ENCODE results near the gene KLHL20. TPM values are rescaled to one million over a fixed set of nuclear protein-coding genes. Genes with fewer than 3 reads are reported as not detected.
"Not testable (repeated sequence)": the region's sequence is repeated elsewhere in the genome, so short reads cannot be mapped to it uniquely, and the experiment has no call there.

Gene KLHL20
- total RNA-seq, 1 donor from 2014 or later = 13.2 TPM

DNA sequence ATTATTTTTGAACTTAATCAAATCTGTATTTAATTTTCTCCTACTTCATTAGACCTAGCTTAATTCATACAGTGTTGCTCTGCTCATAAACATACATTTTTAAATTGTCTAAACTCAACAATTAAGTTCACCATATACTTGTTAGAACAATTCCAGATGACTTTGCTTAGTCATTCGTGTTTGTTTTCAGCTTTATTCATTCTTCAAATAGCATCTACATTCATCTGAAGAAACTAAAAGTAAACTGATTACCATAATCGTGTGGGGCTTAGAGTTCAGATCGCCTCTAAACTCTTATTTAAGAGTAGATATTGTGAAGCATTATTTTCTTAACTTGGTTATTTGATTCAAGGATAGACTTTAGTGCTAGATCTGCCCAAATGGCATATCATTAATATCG is 34.4 kb downstream of the KLHL20 start:
- DNase-seq (ENCODE audit: low spot score) (no peak), ATAC-seq (no peak)

GRCh38 chr1:173753830-173754229 is 39.0 kb downstream of the KLHL20 start:
- ATAC-seq (peak; percentile 88), DNase-seq (ENCODE audit: low spot score) (no peak)

- no peak for ATAC-seq
These were observed 42.9 kb downstream of the KLHL20 start for GRCh38 chr1:173757666-173758065.

GRCh38 chr1:173758110-173758509 is 43.3 kb downstream of the KLHL20 start:
- no peak for ATAC-seq

More at GRCh38 chr1:173757666-173758065, 42.9 kb downstream of the KLHL20 start:
- DNase-seq (ENCODE audit: low spot score) = no peak

DNA sequence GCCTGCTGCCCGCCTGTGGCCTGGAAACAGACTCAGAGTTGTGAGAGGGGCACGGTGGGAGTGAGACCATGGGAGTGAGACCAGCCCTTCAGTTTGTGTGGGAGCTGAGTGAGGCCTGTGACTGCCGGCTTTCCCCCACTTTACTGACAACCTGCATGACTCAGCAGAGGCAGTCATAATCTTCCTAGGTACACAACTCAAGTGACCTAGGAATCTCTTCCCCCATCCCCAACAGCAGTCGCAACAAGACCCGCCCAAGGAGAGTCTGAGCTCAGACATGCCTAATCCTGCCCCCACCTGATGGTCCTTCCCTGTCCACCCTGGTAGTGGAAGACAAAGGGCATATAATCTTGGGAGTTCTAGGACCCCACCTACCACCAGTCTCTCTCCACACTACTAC is 44.2 kb downstream of the KLHL20 start:
- no peak for ATAC-seq
- DNase-seq (ENCODE audit: low spot score) = no peak

More at GRCh38 chr1:173758110-173758509, 43.3 kb downstream of the KLHL20 start:
- DNase-seq (ENCODE audit: low spot score) = no peak

- not testable (repeated sequence) for DNase-seq (ENCODE audit: low spot score); ATAC-seq
These were observed 49.5 kb downstream of the KLHL20 start for GRCh38 chr1:173764331-173764730.

DNA sequence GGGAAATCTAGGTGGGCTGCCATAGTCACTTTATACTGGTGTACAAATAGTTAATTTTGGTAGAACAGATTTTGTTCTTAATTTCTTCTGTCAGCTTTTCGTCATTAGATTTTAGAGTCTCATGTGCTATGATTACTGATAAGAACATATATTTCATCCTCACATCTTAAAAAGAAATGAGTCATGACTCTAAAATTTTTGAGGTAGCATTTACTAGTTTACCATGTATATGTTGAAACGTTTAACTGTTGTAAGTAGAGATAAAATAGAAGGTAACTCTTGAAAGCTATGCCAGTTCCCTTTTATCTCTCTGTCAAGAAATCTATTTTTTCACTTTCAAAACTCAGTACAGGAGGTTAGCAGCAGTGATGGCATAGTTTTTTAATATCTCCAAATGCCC is 53.4 kb downstream of the KLHL20 start:
- ATAC-seq (no peak), DNase-seq (ENCODE audit: low spot score) (no peak)

DNA sequence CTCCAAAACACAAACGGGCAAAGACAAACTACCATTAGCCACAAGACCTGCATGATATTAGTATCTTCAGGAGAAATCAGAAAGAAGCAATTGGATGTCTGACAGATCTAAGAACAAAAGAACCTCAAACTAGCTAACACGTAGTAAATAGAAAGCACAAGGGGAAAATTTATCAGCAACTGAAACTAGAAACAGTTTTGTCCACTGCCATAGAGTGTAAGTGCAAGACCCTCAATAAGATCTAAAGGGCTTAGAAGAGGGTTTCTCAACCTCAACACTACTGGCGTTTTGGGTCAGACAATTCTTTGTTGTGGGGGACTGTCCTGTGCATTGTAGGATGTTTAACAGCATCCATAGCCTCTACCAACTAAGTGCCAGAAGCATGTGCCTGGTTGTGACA is 54.0 kb downstream of the KLHL20 start:
- DNase-seq (ENCODE audit: low spot score) (no peak), ATAC-seq (no peak)

GRCh38 chr1:173770330-173770729 is 55.5 kb downstream of the KLHL20 start:
- DNase-seq (ENCODE audit: low spot score); ATAC-seq: not testable (repeated sequence)

DNA sequence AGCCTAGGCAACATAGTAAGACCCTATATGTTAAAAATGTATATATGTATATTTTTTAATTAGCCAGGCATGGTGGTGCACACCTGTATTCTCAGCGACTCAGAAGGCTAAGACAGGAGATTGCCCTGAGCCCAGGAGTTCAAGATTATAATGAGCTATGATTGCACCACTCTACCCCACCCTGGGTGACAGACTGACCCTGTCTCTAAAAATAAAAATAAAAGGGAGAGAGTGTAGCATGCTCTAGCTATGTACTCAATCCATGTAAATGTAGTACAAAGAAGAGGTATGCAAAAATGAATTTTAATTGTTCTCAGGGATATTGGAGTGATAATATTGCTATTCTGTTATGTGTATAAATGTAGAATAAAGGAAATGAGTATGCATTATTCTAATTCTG is 56.8 kb downstream of the KLHL20 start:
- no peak for ATAC-seq
- DNase-seq (ENCODE audit: low spot score) = no peak

GRCh38 chr1:173775578-173776226 is 60.9 kb downstream of the KLHL20 start:
- no peak for ATAC-seq

GRCh38 chr1:173779936-173780335 is 65.2 kb downstream of the KLHL20 start:
- no peak for ATAC-seq
- DNase-seq (ENCODE audit: low spot score) = no peak

More at GRCh38 chr1:173775578-173776226, 60.9 kb downstream of the KLHL20 start:
- no peak for DNase-seq (ENCODE audit: low spot score)

GRCh38 chr1:173784997-173785396 is 70.2 kb downstream of the KLHL20 start:
- ATAC-seq (no peak), DNase-seq (ENCODE audit: low spot score) (no peak)

- DNase-seq (ENCODE audit: low spot score) (no peak), ATAC-seq (no peak)
These were observed 75.1 kb downstream of the KLHL20 start for GRCh38 chr1:173789841-173790240.

DNA sequence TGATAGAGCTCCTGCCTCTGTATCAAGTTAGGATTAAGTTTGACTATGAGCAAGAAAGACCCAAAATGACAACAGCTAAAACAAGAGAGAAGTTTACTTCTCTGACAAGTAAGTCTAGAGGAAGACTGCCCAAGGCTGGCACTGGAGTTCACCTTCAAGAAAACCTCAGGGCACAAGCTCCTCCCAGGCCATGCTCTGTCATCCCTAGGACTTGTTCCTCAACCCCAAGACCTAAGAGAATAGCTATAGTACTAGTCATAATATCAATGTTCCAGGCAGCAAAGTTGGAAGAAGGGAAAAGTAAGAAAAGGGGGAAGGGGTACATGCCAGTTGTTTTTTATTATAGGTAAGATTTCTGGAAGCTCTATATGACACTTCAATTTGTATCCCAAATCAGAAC is 83.3 kb downstream of the KLHL20 start:
- DNase-seq (ENCODE audit: low spot score) (no peak), ATAC-seq (no peak)

DNA sequence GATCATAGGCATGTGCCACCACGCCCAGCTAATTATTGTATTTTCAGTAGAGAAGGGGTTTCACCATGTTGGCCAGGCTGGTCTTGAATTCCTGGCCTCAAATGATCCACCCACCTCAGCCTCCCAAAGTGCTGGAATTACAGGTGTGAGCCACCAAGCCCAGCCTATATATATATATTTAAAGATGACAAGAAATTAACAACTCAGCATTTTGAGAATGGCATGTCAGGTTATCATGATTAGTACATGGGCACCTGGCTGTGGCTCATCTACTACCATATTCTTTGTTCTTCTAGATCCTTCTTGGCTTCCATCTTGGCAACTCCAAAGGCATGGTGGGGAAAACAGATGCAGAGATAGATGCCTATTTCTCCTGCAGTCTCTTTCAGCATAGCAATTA is 85.2 kb downstream of the KLHL20 start:
- DNase-seq (ENCODE audit: low spot score); ATAC-seq: not testable (repeated sequence)

GRCh38 chr1:173802961-173803360 is 88.2 kb downstream of the KLHL20 start:
- ATAC-seq = no peak
- no peak for DNase-seq (ENCODE audit: low spot score)

- not testable (repeated sequence) for DNase-seq (ENCODE audit: low spot score); ATAC-seq
These were observed 98.9 kb downstream of the KLHL20 start for GRCh38 chr1:173813654-173814053.

DNA sequence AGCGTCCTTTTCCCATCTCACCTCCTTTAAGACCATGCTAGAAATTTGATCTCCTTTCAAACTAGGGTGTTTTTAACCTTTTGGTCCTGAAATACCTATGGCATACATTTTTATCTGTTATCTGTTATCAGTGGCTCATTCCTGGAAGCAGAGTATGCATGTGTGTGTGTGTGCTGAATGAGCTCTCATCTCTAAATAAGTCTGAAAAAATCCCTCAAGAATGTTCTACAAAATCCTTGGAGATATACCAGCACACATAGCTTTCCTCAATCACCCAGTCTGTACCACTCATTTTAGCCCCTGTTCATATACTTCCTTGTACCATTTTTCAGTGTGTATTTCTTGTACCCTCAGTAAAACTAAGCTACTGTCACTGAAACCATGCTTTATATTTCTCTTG is 103.7 kb downstream of the KLHL20 start:
- ATAC-seq (no peak), DNase-seq (ENCODE audit: low spot score) (no peak)

GRCh38 chr1:173821680-173822079 is 106.9 kb downstream of the KLHL20 start:
- no peak for DNase-seq (ENCODE audit: low spot score)

GRCh38 chr1:173823781-173824314 is 109.1 kb downstream of the KLHL20 start:
- DNase-seq (ENCODE audit: low spot score) (no peak), ATAC-seq (no peak)

More at GRCh38 chr1:173821680-173822079, 106.9 kb downstream of the KLHL20 start:
- no peak for ATAC-seq

DNA sequence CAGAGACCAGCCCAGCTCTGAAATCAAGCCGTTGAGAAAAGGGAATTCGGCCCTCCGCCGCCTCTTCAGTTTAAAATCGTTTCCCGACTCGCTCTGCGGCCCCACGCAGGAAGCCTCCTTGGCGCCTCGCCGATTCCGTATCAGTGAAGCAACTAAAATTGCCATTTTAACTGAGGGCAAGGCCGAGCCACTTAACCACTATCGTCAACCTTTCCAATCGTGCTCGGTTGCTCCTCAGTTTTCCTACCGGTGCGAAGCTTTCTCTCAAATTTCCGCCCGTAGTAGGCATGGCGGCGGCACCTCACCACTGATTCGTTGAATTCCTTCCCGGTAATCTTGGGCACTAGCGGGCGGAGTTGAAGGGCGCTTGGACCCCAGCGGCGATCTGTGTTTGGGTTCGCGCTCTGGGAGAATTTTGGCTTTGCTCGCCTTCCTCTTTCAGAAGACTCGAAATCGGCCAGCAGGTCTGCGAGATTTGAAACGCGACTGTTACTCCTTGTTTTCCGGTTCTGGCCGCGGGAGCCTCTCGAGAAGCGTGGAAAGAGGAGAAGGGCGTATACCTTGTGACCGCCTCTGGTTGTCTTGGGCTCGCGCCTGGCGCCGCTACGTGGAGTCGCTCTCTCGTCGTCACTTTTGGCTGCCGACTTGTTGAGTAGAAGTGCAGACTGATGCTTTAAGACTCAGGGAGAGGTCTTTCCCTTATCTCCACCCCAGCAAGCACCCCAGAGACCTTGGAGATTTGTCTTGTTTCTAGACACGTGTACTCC is 109.7 kb downstream of the KLHL20 start, which contains the start of the genes CENPL and DARS2:
Gene CENPL (minus strand): TSS at position 569 of the 767 bp plus-strand sequence. CDS start 13,584 bp downstream, outside the sequence.
Gene DARS2 (plus strand): TSS at position 359 of the 767 bp plus-strand sequence. CDS start 557 bp downstream, outside the sequence.
- ATAC-seq (peak; percentile 97), DNase-seq (ENCODE audit: low spot score) (peak; percentile 97)

Measured in left lobe of liver (tissue), 2 donors.